Measurements from ENCODE around the gene TMED5. TPM values are rescaled to one million over a fixed set of nuclear protein-coding genes. Genes with fewer than 3 reads are reported as not detected.

The TMED5 gene
- total RNA-seq, 1 donor from 2014 or later, result 34.3 TPM

GRCh38 chr1:93219443-93219842 is 39.2 kb upstream of the TMED5 start:
- Histone ChIP-seq H3K9ac (no peak overlapping the region), H3K27ac (no peak overlapping the region), H3K4me3 (no peak overlapping the region), H3K27me3 (no peaks in the 10 kb centered on the region), H2AFZ (replicated peaks) (no peak overlapping the region), H3K36me3 (peaks cover 21% of the 10 kb centered on the region), H3K79me2 (ENCODE audit: low read depth) (no peaks in the 10 kb centered on the region), H4K20me1 (ENCODE audit: low read depth) (no peaks in the 10 kb centered on the region), H3K9me3 (ENCODE audit: low read depth) (no peaks in the 10 kb centered on the region), H3K4me2 (no peak overlapping the region), H3F3A (ENCODE audit: low read depth) (no peaks in the 10 kb centered on the region), H3K4me1 (no peaks in the 10 kb centered on the region)
- TF ChIP-seq CTCF (IDR thresholded peaks at IDR 0.05), result no peak
- no peak for TF ChIP-seq EZH2phosphoT487 (IDR thresholded peaks at IDR 0.05)
- no peak for TF ChIP-seq EZH2 (IDR thresholded peaks at IDR 0.05)
- Mint-ChIP-seq H3K27ac (no peak overlapping the region), H3K4me1 (no peaks in the 10 kb centered on the region), H3K36me3 (peaks cover 38% of the 10 kb centered on the region), H3K9me3 (no peaks in the 10 kb centered on the region), H3K27me3 (ENCODE audit: insufficient read depth, low read depth) (no peaks in the 10 kb centered on the region), H3K4me3 (no peak overlapping the region)
- no peak for DNase-seq (ENCODE audit: low spot score)

- H4K20me1 ChIP-seq (ENCODE audit: low read depth), result no peaks in the 10 kb centered on the region
- no peaks in the 10 kb centered on the region for H3K79me2 ChIP-seq (ENCODE audit: low read depth)
- H3K4me2 ChIP-seq, result no peak overlapping the region
- Mint-ChIP-seq H3K4me3 (no peak overlapping the region), H3K27me3 (ENCODE audit: insufficient read depth, low read depth) (no peaks in the 10 kb centered on the region), H3K4me1 (no peaks in the 10 kb centered on the region), H3K36me3 (peaks cover 40% of the 10 kb centered on the region), H3K9me3 (no peaks in the 10 kb centered on the region), H3K27ac (no peak overlapping the region)
- H3K36me3 ChIP-seq, result peaks cover 27% of the 10 kb centered on the region
- H3K4me1 ChIP-seq, result no peaks in the 10 kb centered on the region
- no peak for DNase-seq (ENCODE audit: low spot score)
- H3K9ac ChIP-seq, result no peak overlapping the region
- no peak overlapping the region for H3K27ac ChIP-seq
- TF ChIP-seq CTCF (IDR thresholded peaks at IDR 0.05), result no peak
- TF ChIP-seq EZH2phosphoT487 (IDR thresholded peaks at IDR 0.05), result no peak
- TF ChIP-seq EZH2 (IDR thresholded peaks at IDR 0.05), result no peak
- no peaks in the 10 kb centered on the region for H3K9me3 ChIP-seq (ENCODE audit: low read depth)
- H3F3A ChIP-seq (ENCODE audit: low read depth), result no peaks in the 10 kb centered on the region
- no peaks in the 10 kb centered on the region for H3K27me3 ChIP-seq
- H2AFZ ChIP-seq (replicated peaks), result no peak overlapping the region
- H3K4me3 ChIP-seq, result no peak overlapping the region
Observed at GRCh38 chr1:93215322-93215721, 35.1 kb upstream of the TMED5 start.

GRCh38 chr1:93207211-93207610 is 27.0 kb upstream of the TMED5 start:
- no peak for DNase-seq (ENCODE audit: low spot score)
- no peaks in the 10 kb centered on the region for H4K20me1 ChIP-seq (ENCODE audit: low read depth)
- no peak overlapping the region for H3K4me2 ChIP-seq
- H3K36me3 ChIP-seq, result peaks cover 20% of the 10 kb centered on the region
- no peaks in the 10 kb centered on the region for H3K9me3 Mint-ChIP-seq
- H3F3A ChIP-seq (ENCODE audit: low read depth), result no peaks in the 10 kb centered on the region
- no peak overlapping the region for H2AFZ ChIP-seq (replicated peaks)
- no peak overlapping the region for H3K4me3 ChIP-seq
- H3K27me3 ChIP-seq, result no peaks in the 10 kb centered on the region
- peaks cover 15% of the 10 kb centered on the region for H3K36me3 Mint-ChIP-seq
- no peaks in the 10 kb centered on the region for H3K4me1 ChIP-seq
- no peak overlapping the region for H3K27ac Mint-ChIP-seq
- H3K4me1 Mint-ChIP-seq, result no peaks in the 10 kb centered on the region
- no peak overlapping the region for H3K4me3 Mint-ChIP-seq
- no peaks in the 10 kb centered on the region for H3K79me2 ChIP-seq (ENCODE audit: low read depth)
- no peak overlapping the region for H3K9ac ChIP-seq
- no peaks in the 10 kb centered on the region for H3K27me3 Mint-ChIP-seq (ENCODE audit: insufficient read depth, low read depth)
- H3K27ac ChIP-seq, result no peak overlapping the region
- TF ChIP-seq EZH2 (IDR thresholded peaks at IDR 0.05), result no peak
- TF ChIP-seq EZH2phosphoT487 (IDR thresholded peaks at IDR 0.05), result no peak
- TF ChIP-seq CTCF (IDR thresholded peaks at IDR 0.05), result no peak
- no peaks in the 10 kb centered on the region for H3K9me3 ChIP-seq (ENCODE audit: low read depth)

Measured in neural progenitor cell (in vitro differentiated cells).